Measurements from ENCODE around the gene PTPN20.

PTPN20 gene

DNA sequence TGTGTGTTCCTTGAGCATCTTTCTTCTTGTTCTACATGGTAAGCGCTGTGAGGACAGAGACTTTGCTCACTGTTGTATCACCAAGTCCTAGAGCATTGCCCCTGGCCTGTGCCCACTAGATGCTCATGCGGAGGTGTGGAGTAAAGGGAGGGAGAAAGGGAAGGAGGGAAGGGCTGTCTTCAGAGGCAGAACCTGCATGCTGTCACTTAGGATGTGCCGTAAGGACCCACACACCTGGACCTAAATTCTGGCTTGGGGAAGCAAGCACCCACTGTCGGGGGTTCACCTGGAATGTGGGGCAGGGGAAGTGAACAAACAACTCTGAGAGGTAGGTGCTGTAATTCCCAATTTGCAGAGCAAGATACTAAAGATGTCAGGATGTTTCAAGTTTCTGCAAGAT is 129.5 kb downstream of the PTPN20 start:
- no peaks in the 10 kb centered on the region for H3K27me3 ChIP-seq (ENCODE audit: control insufficient read depth, insufficient read depth, low read length)
- H3K27ac ChIP-seq (ENCODE audit: low read length): no peak overlapping the region
- H3K4me1 ChIP-seq (ENCODE audit: control insufficient read depth, low read depth, low read length): no peaks in the 10 kb centered on the region

DNA sequence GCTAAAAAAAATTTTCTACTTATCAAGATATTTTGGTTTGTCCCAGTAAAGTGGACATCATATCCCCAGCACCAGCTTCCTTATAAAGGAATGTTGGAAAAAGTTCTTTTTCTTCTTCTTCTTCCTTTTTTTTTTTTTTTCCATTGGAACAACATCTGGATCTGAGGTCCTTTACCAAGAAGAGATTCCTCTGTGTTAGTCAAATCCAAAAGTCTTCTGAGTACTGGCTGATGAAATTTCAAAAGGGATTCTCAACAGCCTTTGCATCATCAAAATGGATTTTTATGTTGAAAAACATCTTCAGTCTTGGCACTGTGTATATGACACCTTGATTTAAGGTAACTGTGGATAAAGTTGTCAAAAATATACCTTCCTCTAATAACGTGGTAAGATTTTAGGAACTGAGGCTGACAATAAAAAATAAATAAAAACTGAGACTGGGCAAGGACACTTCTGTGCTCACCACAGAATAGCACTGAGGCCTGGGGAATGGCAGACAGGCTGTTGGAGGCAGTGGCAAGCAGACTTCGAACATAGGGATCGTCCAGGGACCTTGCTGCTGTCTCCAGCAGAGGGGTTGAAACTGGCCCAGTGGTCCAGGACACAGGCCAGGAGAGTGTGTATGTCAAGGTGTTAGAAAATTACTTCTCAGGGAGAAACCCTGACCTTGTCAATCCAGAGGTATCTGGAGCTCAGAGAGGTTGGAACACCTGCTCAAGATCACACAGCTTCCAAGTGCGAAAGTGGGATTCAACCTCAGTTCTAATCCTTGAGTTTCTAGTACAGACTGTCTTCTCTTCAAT is 130.4 kb downstream of the PTPN20 start:
- H3K27ac ChIP-seq (ENCODE audit: low read length): no peak overlapping the region
- no peaks in the 10 kb centered on the region for H3K36me3 ChIP-seq (ENCODE audit: control insufficient read depth, low read depth, low read length)
- no peak overlapping the region for H3K4me3 ChIP-seq (ENCODE audit: low read length)
- no peak overlapping the region for H3K9ac ChIP-seq (ENCODE audit: low read length)
- H3K9me3 ChIP-seq (ENCODE audit: control insufficient read depth, low read depth, low read length): no peaks in the 10 kb centered on the region
- H3K27me3 ChIP-seq (ENCODE audit: control insufficient read depth, insufficient read depth, low read length): no peaks in the 10 kb centered on the region
- H3K4me1 ChIP-seq (ENCODE audit: control insufficient read depth, low read depth, low read length): no peaks in the 10 kb centered on the region

More for the DNA sequence above, 129.5 kb downstream of the PTPN20 start:
- H3K9ac ChIP-seq (ENCODE audit: low read length): no peak overlapping the region
- H3K4me3 ChIP-seq (ENCODE audit: low read length): no peak overlapping the region
- H3K36me3 ChIP-seq (ENCODE audit: control insufficient read depth, low read depth, low read length): no peaks in the 10 kb centered on the region
- no peaks in the 10 kb centered on the region for H3K9me3 ChIP-seq (ENCODE audit: control insufficient read depth, low read depth, low read length)

DNA sequence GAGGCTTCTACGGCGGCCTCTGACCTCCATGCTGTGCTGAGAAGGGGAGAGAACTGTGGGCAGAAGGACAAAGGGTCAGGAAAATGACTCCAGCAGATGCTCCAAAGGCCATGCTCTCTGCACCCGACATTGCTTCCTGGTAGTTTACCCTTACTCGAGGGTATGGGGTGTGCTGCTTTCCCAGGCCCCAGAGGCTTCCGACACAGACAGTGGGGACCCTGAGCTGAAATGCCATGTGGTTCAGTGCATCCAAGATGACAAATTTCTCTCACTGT is 130.9 kb downstream of the PTPN20 start:
- no peaks in the 10 kb centered on the region for H3K27me3 ChIP-seq (ENCODE audit: control insufficient read depth, insufficient read depth, low read length)
- H3K4me1 ChIP-seq (ENCODE audit: control insufficient read depth, low read depth, low read length): no peaks in the 10 kb centered on the region
- no peak overlapping the region for H3K9ac ChIP-seq (ENCODE audit: low read length)
- no peaks in the 10 kb centered on the region for H3K9me3 ChIP-seq (ENCODE audit: control insufficient read depth, low read depth, low read length)
- H3K27ac ChIP-seq (ENCODE audit: low read length): no peak overlapping the region
- H3K36me3 ChIP-seq (ENCODE audit: control insufficient read depth, low read depth, low read length): no peaks in the 10 kb centered on the region
- no peak overlapping the region for H3K4me3 ChIP-seq (ENCODE audit: low read length)

DNA sequence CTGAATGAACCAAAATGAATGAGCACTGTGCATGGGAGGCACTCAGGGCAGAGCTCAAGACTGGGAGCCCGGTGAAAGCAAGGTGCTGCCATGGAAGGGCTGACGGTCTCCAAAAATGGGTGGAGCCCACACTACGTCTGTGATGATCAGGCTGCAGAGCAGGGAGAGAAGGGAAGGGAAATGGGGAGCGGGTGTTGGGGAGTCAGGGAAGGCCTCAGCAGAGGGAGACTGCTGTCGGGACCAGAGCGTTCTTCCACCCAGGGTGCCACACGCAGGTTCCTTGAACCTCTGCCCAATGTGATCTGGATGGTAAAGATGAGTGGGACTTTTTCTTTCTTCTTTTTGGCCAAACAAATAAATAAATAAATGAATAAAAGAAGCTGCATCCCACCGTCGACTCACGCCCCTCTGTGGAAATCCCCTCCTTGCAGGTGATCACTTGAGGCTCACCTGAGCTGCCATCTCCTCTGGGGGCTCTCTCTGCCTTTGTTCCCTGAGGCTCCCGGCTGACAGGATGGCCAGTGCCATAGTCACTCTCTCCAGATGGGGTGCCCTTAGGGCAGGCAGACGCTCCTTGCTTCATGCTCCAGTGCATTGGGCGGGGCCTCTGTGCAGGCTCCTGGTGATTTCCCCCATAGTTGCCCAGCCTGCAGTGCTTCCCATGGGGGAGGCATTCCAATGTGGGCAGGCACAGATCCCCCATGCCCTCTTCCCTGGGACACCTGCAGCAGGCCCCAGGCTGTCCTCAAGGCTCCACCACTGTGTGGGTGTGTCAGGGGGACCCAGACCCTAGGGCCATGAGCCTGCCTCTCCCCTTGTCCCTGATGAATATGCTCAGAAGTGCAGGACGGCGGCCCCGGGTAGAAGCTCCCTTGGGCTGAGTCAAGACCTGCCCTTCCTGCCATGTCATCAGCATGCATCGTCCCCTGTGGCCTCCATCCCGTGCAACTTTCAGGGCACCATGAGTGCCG is 131.8 kb downstream of the PTPN20 start:
- no peak overlapping the region for H3K27ac ChIP-seq (ENCODE audit: low read length)
- no peaks in the 10 kb centered on the region for H3K4me1 ChIP-seq (ENCODE audit: control insufficient read depth, low read depth, low read length)
- H3K9ac ChIP-seq (ENCODE audit: low read length): no peak overlapping the region
- H3K27me3 ChIP-seq (ENCODE audit: control insufficient read depth, insufficient read depth, low read length): no peaks in the 10 kb centered on the region
- no peak overlapping the region for H3K4me3 ChIP-seq (ENCODE audit: low read length)
- H3K36me3 ChIP-seq (ENCODE audit: control insufficient read depth, low read depth, low read length): no peaks in the 10 kb centered on the region
- no peaks in the 10 kb centered on the region for H3K9me3 ChIP-seq (ENCODE audit: control insufficient read depth, low read depth, low read length)

DNA sequence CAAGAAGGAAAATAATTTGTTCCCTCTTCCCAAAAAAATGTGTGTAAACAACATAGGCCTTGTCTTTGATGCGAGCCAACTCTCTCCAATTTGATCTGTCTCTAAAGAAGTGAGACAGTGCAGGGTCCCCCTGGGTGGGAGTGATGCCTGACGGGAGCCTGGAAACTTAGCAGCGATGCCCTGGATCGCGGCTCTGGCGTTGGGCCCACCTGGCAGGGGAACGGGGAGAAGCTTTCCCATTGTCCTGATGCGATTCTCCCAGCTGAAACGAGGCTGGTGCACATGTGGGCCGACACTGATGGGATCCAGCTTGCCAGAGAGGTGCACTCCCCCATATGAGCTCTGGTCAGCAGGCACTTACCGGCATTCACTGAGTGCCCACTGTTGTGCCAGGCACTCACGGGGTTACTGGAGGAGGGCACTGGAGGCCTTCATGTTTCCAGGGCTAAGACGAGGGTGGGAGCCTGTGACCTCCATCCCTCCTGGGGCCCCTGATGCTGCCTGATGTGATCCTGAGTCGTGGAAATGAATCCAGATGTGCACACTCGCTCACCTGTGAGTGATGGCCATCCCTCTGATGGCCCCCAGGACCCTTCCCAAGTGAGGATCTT is 132.8 kb downstream of the PTPN20 start:
- Histone ChIP-seq H3K36me3 (ENCODE audit: control insufficient read depth, low read depth, low read length) (no peaks in the 10 kb centered on the region), H3K4me3 (ENCODE audit: low read length) (no peak overlapping the region), H3K9ac (ENCODE audit: low read length) (no peak overlapping the region), H3K27me3 (ENCODE audit: control insufficient read depth, insufficient read depth, low read length) (no peaks in the 10 kb centered on the region), H3K4me1 (ENCODE audit: control insufficient read depth, low read depth, low read length) (no peaks in the 10 kb centered on the region), H3K27ac (ENCODE audit: low read length) (no peak overlapping the region), H3K9me3 (ENCODE audit: control insufficient read depth, low read depth, low read length) (no peaks in the 10 kb centered on the region)

DNA sequence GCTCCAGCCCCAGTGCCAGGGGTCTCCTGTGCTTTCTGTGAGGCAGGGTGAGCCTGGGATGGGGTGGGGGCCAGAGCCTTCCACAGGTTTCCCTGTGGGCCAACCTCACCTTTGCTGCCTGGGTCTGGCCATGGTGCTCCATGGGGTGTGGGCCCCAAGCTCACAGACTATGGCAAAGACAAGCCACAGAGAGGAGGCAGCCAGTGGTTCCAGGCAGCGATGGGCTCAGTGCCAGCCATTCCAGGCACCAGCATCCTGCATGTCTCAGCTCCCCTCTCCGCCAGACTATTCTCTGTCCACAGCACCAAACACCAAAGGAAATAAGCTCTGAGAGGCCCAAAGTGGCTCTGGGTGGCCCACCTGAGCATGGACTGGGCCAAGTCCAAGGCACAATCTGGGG is 133.5 kb downstream of the PTPN20 start:
- Histone ChIP-seq H3K27ac (ENCODE audit: low read length) (no peak overlapping the region), H3K36me3 (ENCODE audit: control insufficient read depth, low read depth, low read length) (no peaks in the 10 kb centered on the region), H3K4me1 (ENCODE audit: control insufficient read depth, low read depth, low read length) (no peaks in the 10 kb centered on the region), H3K9ac (ENCODE audit: low read length) (no peak overlapping the region), H3K9me3 (ENCODE audit: control insufficient read depth, low read depth, low read length) (no peaks in the 10 kb centered on the region), H3K4me3 (ENCODE audit: low read length) (no peak overlapping the region), H3K27me3 (ENCODE audit: control insufficient read depth, insufficient read depth, low read length) (no peaks in the 10 kb centered on the region)

DNA sequence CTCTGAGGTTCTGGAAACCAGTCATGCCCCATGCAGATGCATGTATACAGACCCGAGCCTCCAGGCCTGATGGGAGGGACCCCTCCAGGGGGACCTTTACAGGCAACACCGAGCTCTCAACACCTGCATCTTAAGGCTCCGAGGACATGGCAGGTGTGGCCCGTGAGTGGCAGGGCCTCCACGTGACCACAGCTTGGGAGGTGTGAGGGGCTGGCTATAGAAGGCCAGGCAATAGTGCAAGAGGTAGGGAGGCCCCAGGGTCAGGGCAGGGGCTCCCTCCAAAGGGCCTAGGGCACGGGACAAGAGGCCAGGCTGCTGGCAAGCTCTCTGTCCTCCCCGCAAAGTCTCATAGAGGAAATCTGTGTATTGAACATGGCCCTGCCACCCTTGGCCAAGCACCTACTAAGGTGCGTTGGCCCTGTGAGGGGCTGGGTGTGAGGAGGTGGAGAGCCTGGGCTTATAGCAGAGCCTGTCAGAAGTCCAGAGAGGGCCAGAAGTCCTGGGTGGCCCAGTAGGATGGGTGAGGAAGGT is 134.2 kb downstream of the PTPN20 start:
- no peak overlapping the region for H3K4me3 ChIP-seq (ENCODE audit: low read length)
- H3K36me3 ChIP-seq (ENCODE audit: control insufficient read depth, low read depth, low read length): no peaks in the 10 kb centered on the region
- no peaks in the 10 kb centered on the region for H3K4me1 ChIP-seq (ENCODE audit: control insufficient read depth, low read depth, low read length)
- H3K27ac ChIP-seq (ENCODE audit: low read length): no peak overlapping the region
- H3K27me3 ChIP-seq (ENCODE audit: control insufficient read depth, insufficient read depth, low read length): no peaks in the 10 kb centered on the region
- H3K9ac ChIP-seq (ENCODE audit: low read length): no peak overlapping the region
- H3K9me3 ChIP-seq (ENCODE audit: control insufficient read depth, low read depth, low read length): no peaks in the 10 kb centered on the region

DNA sequence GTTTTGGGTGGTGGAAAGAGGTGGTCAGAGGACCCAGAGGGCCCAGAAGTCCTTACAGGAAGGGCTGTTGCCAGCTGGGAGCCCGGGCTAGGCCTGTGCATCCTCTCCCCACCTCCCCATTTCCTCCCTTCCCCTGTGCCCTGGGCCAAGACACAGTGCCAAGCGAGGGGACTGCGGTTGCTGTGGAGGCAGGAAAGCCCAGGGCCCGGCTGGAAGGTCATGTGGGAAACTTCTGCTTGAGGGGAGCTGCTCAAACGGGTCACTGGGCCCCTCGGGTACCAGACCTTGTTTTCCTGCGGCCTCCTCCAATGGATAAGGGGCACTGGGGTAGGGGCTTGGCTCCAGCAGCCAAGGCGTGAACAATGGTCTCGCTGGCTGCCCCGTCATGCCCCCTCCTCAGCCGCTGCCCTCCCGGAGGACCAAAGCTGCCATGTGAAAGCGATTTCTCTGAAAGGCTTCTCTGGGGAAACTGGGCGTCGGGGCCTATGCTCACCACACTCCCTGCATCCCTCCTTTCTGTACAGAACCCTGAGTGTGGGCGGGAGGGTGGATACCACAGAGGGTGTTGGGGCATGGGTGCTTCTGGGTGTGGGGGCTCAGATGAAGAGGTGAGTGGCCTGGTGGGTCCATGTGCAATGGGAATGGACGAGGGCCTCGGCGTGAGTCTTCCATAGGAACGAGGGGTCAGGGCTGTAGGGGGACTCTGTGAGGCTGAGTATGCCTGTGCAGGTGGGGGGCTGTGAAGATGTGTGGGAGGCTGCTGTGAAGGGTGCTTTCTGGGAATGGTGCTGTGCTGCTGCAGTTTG is 135.3 kb downstream of the PTPN20 start:
- Histone ChIP-seq H3K36me3 (ENCODE audit: control insufficient read depth, low read depth, low read length) (no peaks in the 10 kb centered on the region), H3K27me3 (ENCODE audit: control insufficient read depth, insufficient read depth, low read length) (no peaks in the 10 kb centered on the region), H3K9ac (ENCODE audit: low read length) (no peak overlapping the region), H3K4me1 (ENCODE audit: control insufficient read depth, low read depth, low read length) (no peaks in the 10 kb centered on the region), H3K27ac (ENCODE audit: low read length) (no peak overlapping the region), H3K9me3 (ENCODE audit: control insufficient read depth, low read depth, low read length) (no peaks in the 10 kb centered on the region), H3K4me3 (ENCODE audit: low read length) (no peak overlapping the region)

DNA sequence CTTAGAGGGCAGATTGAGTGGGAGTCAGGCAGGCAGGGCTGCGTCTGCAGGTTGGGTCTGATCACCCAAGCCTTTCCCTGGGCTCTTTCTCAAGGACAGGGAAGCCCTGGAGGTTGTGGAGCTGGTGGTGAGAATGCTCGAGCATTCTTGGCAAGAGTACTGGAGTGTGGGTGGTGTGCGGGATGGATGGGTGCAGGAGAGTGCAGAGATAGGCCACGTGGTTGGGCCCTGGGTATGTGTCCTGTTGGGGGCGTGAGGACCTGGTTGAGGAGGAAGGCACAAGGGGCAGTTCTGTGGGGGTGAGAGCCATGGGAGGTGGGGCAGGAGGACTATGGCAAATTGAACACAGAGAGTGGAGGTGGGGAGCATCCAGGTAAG is 135.9 kb downstream of the PTPN20 start:
- H3K36me3 ChIP-seq (ENCODE audit: control insufficient read depth, low read depth, low read length): no peaks in the 10 kb centered on the region
- H3K4me1 ChIP-seq (ENCODE audit: control insufficient read depth, low read depth, low read length): no peaks in the 10 kb centered on the region
- no peaks in the 10 kb centered on the region for H3K27me3 ChIP-seq (ENCODE audit: control insufficient read depth, insufficient read depth, low read length)
- H3K27ac ChIP-seq (ENCODE audit: low read length): no peak overlapping the region
- no peaks in the 10 kb centered on the region for H3K9me3 ChIP-seq (ENCODE audit: control insufficient read depth, low read depth, low read length)
- no peak overlapping the region for H3K9ac ChIP-seq (ENCODE audit: low read length)
- H3K4me3 ChIP-seq (ENCODE audit: low read length): no peak overlapping the region

DNA sequence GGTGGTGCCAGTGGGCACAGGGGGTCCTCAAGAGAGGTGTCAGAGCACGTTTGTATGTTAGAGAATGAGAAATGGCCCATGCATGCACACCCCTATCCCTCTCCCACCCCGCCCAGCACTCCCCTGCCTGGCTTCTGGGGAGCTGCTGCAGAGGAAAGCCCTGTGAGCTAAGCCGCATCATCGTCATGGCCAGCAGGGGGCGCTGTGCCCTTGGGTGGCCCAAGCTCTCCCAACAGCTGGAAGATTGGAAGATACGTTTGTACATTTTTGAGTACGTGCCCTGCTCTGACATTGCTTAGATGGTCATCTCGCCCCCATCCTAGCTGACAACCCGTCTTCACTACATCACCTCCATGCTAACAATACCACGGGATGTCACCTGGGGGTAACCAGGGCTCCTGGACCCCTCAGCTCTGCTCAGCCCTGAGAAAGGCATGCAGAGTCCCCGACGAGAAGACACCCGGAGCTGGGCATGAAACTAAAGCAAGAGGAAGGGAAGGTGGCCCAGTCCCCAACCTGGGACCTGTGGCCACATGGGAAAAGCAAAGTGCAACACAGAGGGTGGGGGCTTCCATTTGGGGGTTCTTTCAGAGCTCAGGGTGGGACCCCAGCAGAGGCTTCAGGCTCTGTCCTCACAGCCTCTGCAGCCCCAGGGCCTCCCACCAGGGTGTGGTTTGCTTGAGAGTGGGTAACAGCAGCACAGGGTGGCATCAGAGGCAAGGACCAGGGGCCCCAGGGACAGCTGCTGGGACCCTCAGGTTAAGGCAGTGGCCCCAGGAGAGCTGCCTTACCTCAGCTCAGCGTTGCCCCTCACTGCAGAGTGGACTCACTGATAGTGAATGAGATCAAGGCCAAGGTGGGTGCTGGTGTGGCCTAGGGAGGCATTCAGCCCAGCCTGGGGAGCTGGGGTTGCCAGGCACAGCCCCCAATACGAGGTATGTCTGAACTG is 136.6 kb downstream of the PTPN20 start:
- H3K36me3 ChIP-seq (ENCODE audit: control insufficient read depth, low read depth, low read length): no peaks in the 10 kb centered on the region
- H3K27me3 ChIP-seq (ENCODE audit: control insufficient read depth, insufficient read depth, low read length): no peaks in the 10 kb centered on the region
- H3K4me3 ChIP-seq (ENCODE audit: low read length): no peak overlapping the region
- H3K4me1 ChIP-seq (ENCODE audit: control insufficient read depth, low read depth, low read length): no peaks in the 10 kb centered on the region
- H3K9ac ChIP-seq (ENCODE audit: low read length): no peak overlapping the region
- H3K27ac ChIP-seq (ENCODE audit: low read length): no peak overlapping the region
- no peaks in the 10 kb centered on the region for H3K9me3 ChIP-seq (ENCODE audit: control insufficient read depth, low read depth, low read length)

Measured in iPS-18a (cell line).